H1 (cell line): ENCODE results near the gene KCTD20. TPM values are rescaled to one million over a fixed set of nuclear protein-coding genes. Genes with fewer than 3 reads are reported as not detected.

Experiments
- CTCF ChIA-PET: fragments of 300-600 bp; sonication (Branson Sonifier 250); formaldehyde crosslinking; loops from one replicate; lab custom pipeline; 2021; ENCODE audit not compliant: partially characterized antibody; lab: Charles Lee
- POLR2A ChIA-PET: fragments of 300-600 bp; sonication (Branson Sonifier 250); formaldehyde crosslinking; loops from one replicate; lab custom pipeline; 2021; ENCODE audit warnings: inconsistent platforms; ENCODE audit not compliant: partially characterized antibody; lab: Charles Lee
- DNase-seq, 2 experiments: peaks; one replicate each; pipeline versions ENCODE4 v3.0.0 to v3.0.0-alpha.2; 2010 to 2022; ENCODE audit warnings: low spot score in 2 of 2, low read depth in 1 of 2, mixed read lengths in 1 of 2
- FAIRE-seq: peaks from 2 replicates; lab custom pipeline; 2011; peaks lifted over from hg19 to GRCh38; lab: Jason Lieb, UNC
- H2AFZ ChIP-seq: 2 replicates; pipeline ENCODE4 v1.8.1; 2012; ENCODE audit warnings: low read length, inconsistent platforms
- H2AK5ac ChIP-seq: 2 replicates; pipeline ENCODE4 v1.6.1; 2013; ENCODE audit warnings: low read depth, low read length
- H2BK120ac ChIP-seq: replicated peaks from 2 replicates; pipeline ENCODE3; 2013; ENCODE audit warnings: low read depth, low read length, inconsistent platforms
- H2BK12ac ChIP-seq: 2 replicates; pipeline ENCODE4 v1.6.1; 2013; ENCODE audit warnings: low read depth, low read length
- H2BK15ac ChIP-seq: 2 replicates; pipeline ENCODE4 v1.6.1; 2013; ENCODE audit warnings: low read length
- H2BK20ac ChIP-seq: 2 replicates; pipeline ENCODE4 v1.6.1; 2013; ENCODE audit warnings: low read length
- H2BK5ac ChIP-seq: 2 replicates; pipeline ENCODE4 v1.6.1; 2013; ENCODE audit warnings: low read depth, low read length
- H3K14ac ChIP-seq: 2 replicates; pipeline ENCODE4 v1.6.1; 2013; ENCODE audit warnings: inconsistent platforms; ENCODE audit not compliant: insufficient read length
- H3K18ac ChIP-seq: 2 replicates; pipeline ENCODE4 v1.6.1; 2013; ENCODE audit warnings: low read length; ENCODE audit errors: extremely low read depth
- H3K23ac ChIP-seq: 2 replicates; pipeline ENCODE4 v1.6.1; 2013; ENCODE audit warnings: inconsistent platforms; ENCODE audit not compliant: insufficient read length
- H3K23me2 ChIP-seq: 2 replicates; pipeline ENCODE4 v1.6.1; 2013; ENCODE audit warnings: low read depth, low read length
- H3K27ac ChIP-seq: 2 replicates; pipeline ENCODE4 v1.6.1; 2011; ENCODE audit warnings: low read depth, low read length, inconsistent platforms
- H3K27me3 ChIP-seq, 4 experiments: replicated peaks in 1 of 4; 1 replicate in 1 of 4; 2 replicates in 3 of 4; pipeline versions ENCODE4 v1.6.1 to v1.8.1; 2011 to 2013; ENCODE audit warnings: low read length in 3 of 4, mild to moderate bottlenecking in 3 of 4, inconsistent platforms in 2 of 4, mixed read lengths in 2 of 4, moderate library complexity in 1 of 4; ENCODE audit not compliant: control insufficient read depth in 3 of 4, insufficient read depth in 3 of 4; ENCODE audit errors: extremely low read depth in 1 of 4
- H3K36me3 ChIP-seq, 4 experiments: 2 replicates each; pipeline versions ENCODE4 v1.6.1 to v1.8.1; 2011 to 2013; ENCODE audit warnings: mild to moderate bottlenecking in 4 of 4, low read length in 3 of 4, moderate library complexity in 2 of 4, control low read depth in 1 of 4, inconsistent platforms in 1 of 4; ENCODE audit not compliant: insufficient read depth in 4 of 4, control insufficient read depth in 2 of 4
- H3K4ac ChIP-seq: replicated peaks from 2 replicates; pipeline ENCODE3; 2013; ENCODE audit warnings: low read length, low read depth, mixed read lengths, inconsistent platforms; ENCODE audit not compliant: insufficient read length
- H3K4me1 ChIP-seq, 4 experiments: replicated peaks in 1 of 4; 1 replicate in 1 of 4; 2 replicates in 3 of 4; pipeline versions ENCODE4 v1.6.1 to v1.8.1; 2011 to 2013; ENCODE audit warnings: low read length in 3 of 4, inconsistent platforms in 2 of 4, mixed read lengths in 1 of 4; ENCODE audit not compliant: insufficient read depth in 4 of 4, control insufficient read depth in 3 of 4
- H3K4me2 ChIP-seq, 2 experiments: 2 replicates each; pipeline versions ENCODE4 v1.6.1 to v1.8.1; 2011 to 2013; ENCODE audit warnings: low read depth in 2 of 2, low read length in 2 of 2, control low read depth in 1 of 2, inconsistent platforms in 1 of 2, mild to moderate bottlenecking in 1 of 2; ENCODE audit not compliant: insufficient read depth in 1 of 2
- H3K4me3 ChIP-seq, 4 experiments: fragments of 200-600, 300-600 bp in 1 of 4; sonication (generic), shearing (Covaris generic), sonication (Bioruptor Twin) in 1 of 4; 2 replicates each; pipeline versions ENCODE4 v1.5.1 to v1.8.1; 2011 to 2016; ENCODE audit warnings: low read length in 4 of 4, low read depth in 3 of 4, control low read depth in 2 of 4, inconsistent platforms in 2 of 4, mild to moderate bottlenecking in 2 of 4, mixed read lengths in 1 of 4, moderate library complexity in 1 of 4; ENCODE audit not compliant: insufficient read depth in 2 of 4; ENCODE audit errors: extremely low read depth in 1 of 4
- H3K56ac ChIP-seq: replicated peaks from 2 replicates; pipeline ENCODE3; 2013; ENCODE audit warnings: low read depth, mild to moderate bottlenecking, mixed read lengths, low read length, inconsistent platforms; ENCODE audit not compliant: insufficient read length
- H3K79me1 ChIP-seq: 2 replicates; pipeline ENCODE4 v1.6.1; 2013; ENCODE audit warnings: low read depth, low read length, control low read depth
- H3K79me2 ChIP-seq, 2 experiments: 2 replicates each; pipeline versions ENCODE4 v1.6.1 to v1.8.1; 2012 to 2013; ENCODE audit warnings: low read length in 2 of 2, mild to moderate bottlenecking in 2 of 2, inconsistent platforms in 1 of 2; ENCODE audit not compliant: insufficient read depth in 2 of 2, control insufficient read depth in 1 of 2
- H3K9ac ChIP-seq, 4 experiments: replicated peaks in 1 of 4; 1 replicate in 1 of 4; 2 replicates in 3 of 4; pipeline versions ENCODE4 v1.6.1 to v1.8.1; 2011 to 2013; ENCODE audit warnings: low read depth in 3 of 4, low read length in 3 of 4, control low read depth in 2 of 4, mild to moderate bottlenecking in 2 of 4, moderate library complexity in 2 of 4, inconsistent platforms in 1 of 4; ENCODE audit errors: extremely low read depth in 1 of 4
- H3K9me3 ChIP-seq, 2 experiments: 2 replicates each; pipeline versions ENCODE4 v1.6.1 to v1.8.1; 2012 to 2013; ENCODE audit warnings: mild to moderate bottlenecking in 2 of 2, moderate library complexity in 2 of 2, control low read depth in 1 of 2, inconsistent platforms in 1 of 2, low read depth in 1 of 2, low read length in 1 of 2, mixed read lengths in 1 of 2; ENCODE audit not compliant: insufficient read depth in 2 of 2
- H4K20me1 ChIP-seq, 2 experiments: replicated peaks in 1 of 2; 2 replicates each; pipeline versions ENCODE3 to v1.8.1; 2011 to 2013; ENCODE audit warnings: inconsistent platforms in 2 of 2, low read length in 2 of 2, mild to moderate bottlenecking in 1 of 2; ENCODE audit not compliant: insufficient read depth in 2 of 2, control insufficient read depth in 1 of 2
- H4K5ac ChIP-seq: 2 replicates; pipeline ENCODE4 v1.6.1; 2013; ENCODE audit warnings: low read length, low read depth, mixed read lengths, inconsistent platforms; ENCODE audit not compliant: insufficient read length
- H4K8ac ChIP-seq: 2 replicates; pipeline ENCODE4 v1.8.0; 2013; ENCODE audit warnings: mild to moderate bottlenecking, moderate library complexity, low read length, inconsistent platforms; ENCODE audit not compliant: insufficient read depth; ENCODE audit errors: extremely low read depth
- H4K91ac ChIP-seq: replicated peaks from 2 replicates; pipeline ENCODE3; 2013; ENCODE audit warnings: low read length, mixed read lengths, inconsistent platforms; ENCODE audit not compliant: insufficient read length
- SP2 ChIP-seq: IDR thresholded peaks from 2 replicates; pipeline ENCODE4 v1.6.1; 2012; ENCODE audit warnings: mild to moderate bottlenecking, low read length, inconsistent platforms
- TBP ChIP-seq: IDR thresholded peaks from 2 replicates; pipeline ENCODE4 v1.6.1; 2011; ENCODE audit warnings: low read depth, low read length, improper control_type of control experiment
- WGBS, 2 experiments: shearing (Covaris generic) in 1 of 2; methylation state at CpG; one replicate each; pipeline versions ENCODE4 v1.1.6 to v1.1.7; 2013 to 2015; ENCODE audit warnings: low lambda C conversion rate in 2 of 2, mixed read lengths in 2 of 2, inconsistent platforms in 1 of 2, low coverage in 1 of 2, missing lambda C conversion rate in 1 of 2; ENCODE audit not compliant: insufficient replicate concordance in 2 of 2, insufficient coverage in 1 of 2, insufficient read length in 1 of 2; ENCODE audit errors: extremely low coverage in 1 of 2, missing lambda C conversion rate in 1 of 2; 5-methylcytosine and 5-hydroxymethylcytosine counted together
- polyA plus RNA-seq, 7 experiments: library from polyadenylated mRNA; depleted of rRNA in 3 of 7; stranded (reverse) in 5 of 7; unstranded in 2 of 7; fragments of >200 nt in 5 of 7; fragments of 200-250 nt in 2 of 7; gene quantifications; 1 replicate in 5 of 7; 2 replicates in 1 of 7; 4 replicates in 1 of 7; pipeline versions ENCODE4 v1.2.1 to v1.2.3, GENCODE V29; 2011 to 2013; ENCODE audit warnings: missing spikeins in 2 of 7, mixed read lengths in 2 of 7
- total RNA-seq: library from RNA; stranded (reverse); fragmentation: NEBNext Ultra II Directional; extraction: Animal tissue kit (Norgen Biotek cat#: 25700); gene quantifications from 2 replicates; pipeline ENCODE4 v1.2.1, GENCODE V29; 2021

The KCTD20 gene
- total and polyA plus RNA-seq, 2 of the 8 experiments (the other 6 are each of a cell fraction or from before 2014, with no cell fraction given) = 10.1 to 26.2 TPM

DNA sequence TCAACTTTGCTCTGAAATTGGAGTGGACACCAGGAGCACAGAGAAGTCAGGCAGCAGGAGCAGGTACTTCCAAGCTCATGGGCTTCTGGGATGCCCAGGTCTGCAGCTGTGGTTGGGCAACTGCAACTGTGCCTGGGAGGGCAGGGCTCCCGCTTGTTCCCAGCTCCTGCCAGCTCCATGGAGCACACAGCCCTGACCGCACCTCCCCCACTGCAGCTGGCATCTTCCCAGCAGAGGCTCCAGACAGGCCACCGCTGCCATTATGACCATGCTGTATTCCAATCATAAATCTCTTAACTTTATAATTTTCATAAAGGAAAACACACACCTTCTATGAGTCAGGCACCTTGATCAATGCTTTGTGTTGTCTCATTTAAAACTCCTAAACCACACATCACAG, 67.6 kb downstream of the KCTD20 start:
- Histone ChIP-seq H2AFZ (no peak overlapping the region), H3K18ac (no peak overlapping the region), H3K4me2 (no peak overlapping the region), H4K91ac (no peak overlapping the region), H3K23ac (no peak overlapping the region), H3K4ac (no peak overlapping the region)
- WGBS, 2 experiments = 90% methylated on average over 3 of the region's 3 CpGs; no CpG with 5 or more reads in 1 of the 2 experiments
- POLR2A ChIA-PET = interaction anchor here (0.8 to 1.5 kb wide), 3 partner anchors 11 to 88 kb away, joined by 3 to 5 read pairs (median 4); no protein-coding TSS in a partner anchor
- TF ChIP-seq TBP = no peak
- no peak for TF ChIP-seq SP2
- TF ChIP-seq, all 59 proteins: peak for 0
- no peak overlapping the region for H3K27ac ChIP-seq
- no peak overlapping the region for H4K8ac ChIP-seq
- DNase-seq (no peak), FAIRE-seq (no peak)
- H3K4me3 ChIP-seq = no peak overlapping the region
- H2AK5ac ChIP-seq = no peak overlapping the region
- no peaks in the 10 kb centered on the region for H3K79me1 ChIP-seq
- H3K36me3 ChIP-seq = peaks cover 3 to 38% (median 12%) of the 10 kb centered on the region in 4 experiments
- H4K20me1 ChIP-seq = no peaks in the 10 kb centered on the region
- no peak overlapping the region for H2BK120ac ChIP-seq
- no peaks in the 10 kb centered on the region for H3K79me2 ChIP-seq
- no peaks in the 10 kb centered on the region for H3K27me3 ChIP-seq
- no peak overlapping the region for H3K56ac ChIP-seq
- no peaks in the 10 kb centered on the region for H3K23me2 ChIP-seq
- no peak overlapping the region for H2BK5ac ChIP-seq
- CTCF ChIA-PET = interaction anchor here (0.6 to 1.2 kb wide), 2 partner anchors 255 to 1518 kb away, joined by 3 to 4 read pairs; no protein-coding TSS in a partner anchor
- no peak overlapping the region for H2BK20ac ChIP-seq
- H3K4me1 ChIP-seq = no peaks in the 10 kb centered on the region
- H3K14ac ChIP-seq = no peak overlapping the region
- no peak overlapping the region for H2BK12ac ChIP-seq
- H3K9ac ChIP-seq = no peak overlapping the region
- H4K5ac ChIP-seq = no peak overlapping the region
- H2BK15ac ChIP-seq = no peak overlapping the region
- peaks cover 8 to 10% of the 10 kb centered on the region in 2 experiments; a peak in 3 of 4 replicates for H3K9me3 ChIP-seq
